DMS53 treated with DMSO at 0.1 percent for 48 hours (cell line): Measurements from ENCODE around the gene CST4.
"Not testable (repeated sequence)": the region's sequence is repeated elsewhere in the genome, so short reads cannot be mapped to it uniquely, and the experiment has no call there.

Source experiments
- DNase-seq: peaks from one replicate; lab custom pipeline; 2025; ENCODE audit not compliant: unreplicated experiment; lab: John Stamatoyannopoulos, UW

The CST4 gene

DNA sequence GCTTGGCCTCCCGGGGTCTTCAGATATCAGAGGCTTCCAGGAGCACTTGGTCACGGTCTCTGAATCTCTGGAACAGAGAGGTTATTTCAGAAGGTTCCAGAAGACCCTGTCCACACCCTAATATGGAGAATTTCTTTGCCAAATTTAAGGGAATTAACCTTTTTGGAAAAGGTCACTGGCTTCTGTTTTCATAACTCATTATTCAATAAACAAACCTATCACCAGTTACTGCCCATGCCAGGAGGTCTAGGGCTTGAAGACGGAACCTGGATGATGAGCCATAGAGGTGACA is 507 bp upstream of the CST4 start:
- no peak for DNase-seq

DNA sequence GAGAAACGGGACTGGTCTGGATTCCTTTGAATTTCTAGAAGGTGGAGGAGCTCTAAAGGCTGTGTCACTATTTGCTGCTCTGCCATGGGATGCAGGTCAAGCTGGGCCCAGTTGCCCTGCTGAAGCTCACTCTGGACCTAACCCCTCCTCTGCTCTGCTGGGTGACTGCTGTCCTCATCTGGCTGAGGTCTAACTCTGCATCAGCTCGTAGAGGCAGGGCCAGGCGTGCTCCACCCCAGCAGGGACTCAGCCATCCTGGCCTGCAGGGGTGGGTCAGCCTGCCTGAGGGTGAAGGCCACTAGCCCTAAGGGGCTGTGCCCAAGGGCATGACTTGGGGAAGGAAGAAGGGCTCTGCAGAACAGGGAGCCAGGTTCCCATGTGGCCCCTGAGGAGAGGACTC is 852 bp downstream of the CST4 start:
- DNase-seq: no peak

DNA sequence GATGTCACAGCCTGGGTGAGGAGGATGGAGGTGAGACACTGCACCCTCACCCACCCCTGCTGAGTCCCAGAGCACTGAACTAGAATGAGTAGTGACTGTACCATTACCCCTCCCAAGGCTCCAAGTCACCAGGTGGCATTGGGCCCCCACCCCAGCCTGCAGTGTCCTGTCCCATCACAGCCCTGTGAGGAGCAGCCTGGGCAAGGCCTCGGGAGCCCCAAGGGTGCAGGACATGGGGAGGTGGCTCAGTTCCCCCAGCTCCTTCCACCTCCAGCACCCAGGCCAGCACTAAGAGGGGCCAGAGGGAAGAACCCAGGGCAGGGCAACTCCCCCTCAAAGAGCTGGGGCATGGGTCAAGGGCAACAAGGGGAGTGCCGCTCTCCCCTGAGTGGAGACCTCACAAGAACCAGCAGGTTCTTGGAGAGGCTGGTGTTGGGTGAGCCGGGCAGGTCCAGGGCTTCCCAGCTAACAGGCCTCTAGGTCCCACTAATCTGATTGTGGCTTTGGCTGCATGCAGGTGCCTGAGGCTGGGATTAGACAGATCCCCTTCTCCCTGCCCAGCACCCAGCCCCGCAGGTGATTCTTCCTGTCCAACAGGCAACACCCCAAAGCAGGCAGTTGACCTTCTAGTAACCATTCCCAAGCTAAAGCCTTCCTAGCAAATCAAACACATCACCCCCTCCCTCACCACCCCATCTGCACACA is 2.6 kb downstream of the CST4 start:
- DNase-seq: no peak

DNA sequence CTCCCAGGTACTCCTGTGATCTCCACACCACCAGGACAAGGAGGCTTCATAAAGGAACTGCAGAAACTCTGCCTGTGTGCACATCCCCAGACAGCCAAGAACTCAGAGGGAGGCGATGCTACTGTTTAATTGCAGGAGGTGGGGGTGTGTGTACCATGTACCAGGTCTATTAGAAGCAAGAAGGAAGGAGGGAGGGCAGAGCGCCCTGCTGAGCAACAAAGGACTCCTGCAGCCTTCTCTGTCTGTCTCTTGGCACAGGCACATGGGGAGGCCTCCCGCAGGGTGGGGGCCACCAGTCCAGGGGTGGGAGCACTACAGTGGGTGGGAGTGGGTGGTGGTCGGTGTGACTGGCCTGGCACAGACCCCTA is 3.3 kb downstream of the CST4 start:
- DNase-seq: not testable (repeated sequence)

DNA sequence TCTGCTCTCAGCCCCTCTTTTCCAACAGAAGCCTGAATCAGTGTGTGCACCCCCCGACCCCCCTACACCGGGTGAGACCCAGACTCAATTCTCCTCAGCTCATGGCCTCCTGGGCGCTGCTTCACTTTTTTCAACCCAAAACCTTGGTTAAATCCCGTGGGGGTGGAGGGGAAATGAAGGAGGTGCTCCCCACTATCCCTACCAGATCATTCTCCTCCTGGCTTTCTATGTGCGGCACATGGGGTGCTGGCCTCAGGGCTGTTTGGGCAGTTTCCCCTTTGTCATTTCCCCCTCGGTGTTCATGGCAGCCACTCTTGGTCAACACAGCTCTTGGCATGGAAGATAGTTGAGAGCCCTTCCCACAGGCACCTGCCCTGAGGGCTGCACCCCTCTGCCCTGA is 4.6 kb downstream of the CST4 start:
- no peak for DNase-seq

DNA sequence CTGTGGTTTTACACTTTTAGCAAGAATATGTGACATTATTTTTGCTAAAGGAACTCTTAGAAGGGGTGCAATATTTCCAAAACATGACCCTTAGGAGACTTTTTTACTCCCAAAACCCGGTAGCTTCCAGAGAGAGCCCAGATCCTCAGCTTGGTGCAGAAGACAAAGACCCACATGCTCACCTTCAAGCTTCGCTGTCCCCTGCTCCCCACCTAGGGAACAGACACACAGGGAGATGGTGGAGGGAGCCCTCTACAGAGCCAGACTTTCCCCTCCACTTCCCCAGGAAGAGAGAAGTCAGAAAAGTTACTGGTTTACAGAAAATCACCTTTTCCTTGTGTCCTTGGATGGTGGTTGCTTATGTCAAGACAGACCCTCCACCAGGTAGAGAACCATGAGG is 5.0 kb downstream of the CST4 start:
- no peak for DNase-seq

DNA sequence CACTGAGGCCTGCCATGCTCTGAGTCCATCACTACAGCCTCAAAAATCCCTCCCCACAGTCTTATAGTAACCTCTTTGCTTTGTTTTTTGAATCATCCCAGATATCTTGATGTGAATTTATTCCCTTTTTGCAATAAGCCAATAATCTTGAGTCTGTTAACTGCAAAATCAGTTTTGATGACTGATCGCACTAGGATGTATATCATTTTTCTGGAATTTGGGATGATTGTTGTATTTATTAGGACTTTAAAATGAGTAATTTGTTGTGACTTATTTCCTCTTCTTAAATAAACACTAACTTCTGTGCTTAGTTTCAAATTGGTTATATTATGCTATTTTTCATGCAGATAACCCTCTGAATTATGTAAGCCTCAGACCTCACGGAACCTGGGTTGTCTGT is 5.6 kb downstream of the CST4 start:
- DNase-seq: no peak

DNA sequence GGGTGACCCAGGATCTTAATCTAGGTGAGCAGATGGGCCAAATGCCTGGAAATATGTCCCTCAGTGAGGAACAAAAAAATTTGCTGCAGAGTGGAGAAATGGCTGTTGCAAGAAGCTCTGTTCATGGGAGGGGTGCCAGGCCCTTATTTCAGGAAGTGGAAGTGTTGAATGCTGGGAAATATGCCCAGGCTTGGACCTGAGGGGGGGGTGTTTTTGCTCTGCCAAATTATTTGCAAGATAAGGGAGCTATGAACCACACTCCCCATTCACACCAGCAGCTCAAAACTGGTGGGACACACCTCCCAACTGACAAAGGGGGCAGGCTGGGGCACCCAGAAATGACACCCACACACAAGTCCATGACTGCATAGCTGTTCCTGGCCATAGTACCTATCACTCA is 8.7 kb downstream of the CST4 start:
- DNase-seq: no peak

DNA sequence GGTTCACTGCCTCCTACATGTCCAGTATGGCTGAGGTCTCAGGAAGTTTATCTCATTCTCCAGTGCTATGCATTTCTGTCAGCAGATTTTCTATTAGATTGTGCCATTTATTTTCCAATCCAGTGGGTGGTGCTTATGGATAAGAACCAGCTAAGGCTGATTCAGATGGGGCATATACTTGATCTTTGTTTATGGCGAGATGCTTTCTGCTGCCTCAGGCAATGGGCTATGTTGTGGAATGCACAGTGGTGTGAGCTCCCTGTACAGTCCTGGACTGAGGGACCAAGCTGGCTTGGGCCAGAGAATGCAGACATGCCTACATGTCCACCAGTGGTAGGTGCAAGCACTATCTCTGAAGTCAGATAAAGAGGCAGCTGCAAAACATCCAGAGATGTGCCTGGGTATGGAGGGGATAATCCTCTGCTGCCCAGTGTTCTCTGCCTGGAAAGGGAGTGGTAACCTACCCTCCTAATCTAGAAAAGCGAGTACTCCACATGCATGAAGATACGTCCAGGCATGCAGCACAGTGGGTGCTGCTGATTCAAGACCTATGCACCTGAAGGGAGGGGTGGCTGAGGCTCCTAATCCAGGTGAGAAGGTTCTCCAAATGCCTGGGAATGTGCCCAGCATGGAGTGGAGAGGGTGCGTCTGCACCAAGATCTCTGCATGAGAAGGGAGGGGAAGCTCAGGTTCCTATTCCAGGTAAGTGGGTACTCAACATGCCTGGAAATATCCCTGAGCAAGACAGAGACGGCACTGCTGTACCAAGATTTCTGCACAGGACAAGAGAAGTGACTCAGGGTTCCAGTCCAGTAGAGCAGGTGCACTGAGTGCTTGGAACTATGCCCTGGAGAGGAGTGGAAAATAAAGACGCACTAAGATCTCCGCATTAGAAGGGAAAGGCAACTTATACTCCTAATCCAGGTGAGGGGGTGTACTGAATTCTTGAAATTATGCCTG is 9.4 kb downstream of the CST4 start:
- no peak for DNase-seq

DNA sequence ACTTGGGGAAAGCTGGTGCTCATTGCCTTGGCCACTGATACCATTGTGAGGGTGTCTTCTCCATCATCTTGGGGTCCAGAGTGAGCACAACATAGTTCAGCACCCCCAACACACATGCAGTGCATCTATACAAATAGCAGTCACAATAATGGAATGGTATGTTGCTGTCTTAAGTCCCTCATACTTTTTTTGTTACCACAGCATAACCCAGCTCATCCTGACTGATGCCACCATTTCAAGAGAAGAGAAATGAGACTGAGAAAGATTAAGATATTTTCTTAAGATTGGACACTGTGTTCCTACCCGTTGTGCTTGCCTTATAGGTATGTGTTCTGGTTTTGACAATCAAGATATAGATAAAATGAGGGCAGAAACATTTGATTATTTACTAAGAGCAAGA is 15.6 kb downstream of the CST4 start:
- DNase-seq: no peak

DNA sequence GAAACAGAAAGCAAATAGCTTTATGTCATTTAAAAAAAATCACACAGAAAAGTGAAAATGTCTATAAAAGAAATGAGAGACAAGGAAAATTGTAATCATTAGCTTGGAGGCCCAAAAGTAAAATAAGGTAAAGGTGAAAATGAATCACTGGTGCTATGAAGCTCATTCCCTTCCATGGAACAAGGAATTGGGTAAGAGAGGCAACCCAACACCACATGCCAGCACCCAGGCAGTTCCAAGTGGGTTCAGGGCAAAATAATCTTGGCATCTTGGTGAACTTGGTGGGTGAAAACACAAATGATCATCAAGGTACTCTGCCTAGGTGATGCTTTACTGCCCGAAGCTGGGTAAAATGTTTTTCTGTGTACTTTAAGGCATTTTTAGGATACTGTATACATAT is 16.7 kb downstream of the CST4 start:
- DNase-seq: no peak

DNA sequence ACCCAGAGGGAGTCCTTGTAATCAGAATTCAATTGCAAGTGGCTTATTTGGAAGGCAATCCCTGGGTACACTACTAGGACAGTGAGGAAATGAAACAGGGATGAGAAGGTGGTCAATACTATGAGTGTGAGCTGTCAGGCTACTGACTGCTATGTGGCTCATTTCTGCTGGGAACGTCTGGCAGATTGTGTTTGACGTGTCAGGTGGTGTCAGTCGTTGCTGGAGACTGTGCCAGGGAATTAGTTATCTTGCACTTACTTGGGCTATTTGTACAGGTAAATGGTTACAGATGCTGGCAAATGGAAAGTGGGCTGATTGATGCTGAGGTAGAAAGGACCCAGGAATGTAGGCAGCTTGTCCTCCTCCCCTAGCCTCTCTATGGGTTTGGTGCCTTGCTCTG is 17.4 kb downstream of the CST4 start:
- DNase-seq: no peak

DNA sequence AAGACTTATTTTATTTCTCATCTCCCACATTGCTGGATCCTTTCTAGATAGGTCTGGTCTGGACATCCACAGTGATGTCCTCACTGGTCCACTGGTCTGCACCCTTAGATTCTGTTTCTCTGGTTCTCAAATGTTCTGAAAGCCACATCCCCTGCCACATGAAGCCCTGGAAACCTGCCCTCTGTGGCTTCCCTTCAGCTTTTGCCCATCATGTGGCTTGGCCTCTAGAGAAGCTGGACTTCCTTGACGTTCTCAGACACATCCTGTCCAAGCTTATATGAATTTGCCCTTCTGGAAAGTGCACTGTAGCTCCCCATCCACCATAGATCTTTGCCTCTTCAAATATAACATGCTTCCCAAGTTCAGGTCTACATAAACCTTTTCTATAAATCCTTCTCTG is 18.5 kb downstream of the CST4 start:
- DNase-seq: no peak

DNA sequence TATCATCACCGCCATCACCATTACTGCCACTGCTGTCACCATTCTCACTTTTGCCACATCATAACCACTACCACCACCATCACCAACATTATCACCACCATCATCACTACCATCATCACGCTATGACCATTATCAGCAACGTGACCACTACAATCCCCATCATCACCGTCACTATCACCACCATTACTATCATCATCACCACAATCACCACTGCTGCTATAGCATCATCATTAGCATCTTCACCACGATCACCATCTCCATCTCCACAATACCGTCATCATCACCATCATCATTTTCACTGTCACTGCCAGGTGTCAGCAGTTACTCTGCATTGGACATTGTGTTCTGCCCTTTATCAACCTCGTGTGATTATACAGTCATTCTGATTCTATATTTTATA is 19.0 kb downstream of the CST4 start:
- no peak for DNase-seq

DNA sequence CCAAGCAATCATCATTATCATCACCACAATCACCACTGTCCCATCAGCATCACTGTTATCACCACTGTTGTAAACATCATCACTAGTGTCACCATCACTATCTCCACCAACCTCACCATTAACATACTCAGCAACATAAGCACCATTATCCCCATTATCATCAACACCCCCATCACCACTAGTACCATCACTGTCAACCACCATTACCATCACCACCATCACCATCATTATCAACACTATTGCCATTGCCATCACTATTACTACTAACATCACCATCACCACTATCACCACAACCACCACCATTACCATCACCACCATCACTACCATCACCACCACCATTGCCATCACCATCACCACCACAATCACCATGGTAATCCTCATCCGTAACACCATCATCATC is 19.5 kb downstream of the CST4 start:
- no peak for DNase-seq

DNA sequence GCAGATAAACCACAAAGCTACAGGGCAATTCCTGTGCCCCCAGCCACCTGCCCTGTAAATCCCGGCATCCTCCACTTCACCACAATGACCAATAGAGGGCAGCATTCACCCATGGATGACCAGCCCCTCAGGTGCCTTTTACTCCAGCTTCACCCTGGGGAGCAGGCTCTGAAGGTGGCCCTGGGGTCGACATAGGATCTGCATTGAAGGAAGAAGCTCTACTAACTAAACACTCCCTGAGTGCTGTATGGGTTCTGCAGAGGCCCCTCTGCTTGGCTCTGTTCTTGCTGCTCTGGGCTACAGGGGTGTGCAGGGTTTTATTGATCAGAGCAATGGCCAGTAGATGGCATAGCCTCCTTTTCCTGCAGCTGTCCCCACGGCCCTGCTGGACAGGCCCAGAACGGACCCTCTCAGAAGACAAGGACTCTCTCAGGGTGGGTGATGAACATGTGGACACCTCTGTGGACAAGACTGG is 20.3 kb downstream of the CST4 start:
- DNase-seq: peak; percentile 48

DNA sequence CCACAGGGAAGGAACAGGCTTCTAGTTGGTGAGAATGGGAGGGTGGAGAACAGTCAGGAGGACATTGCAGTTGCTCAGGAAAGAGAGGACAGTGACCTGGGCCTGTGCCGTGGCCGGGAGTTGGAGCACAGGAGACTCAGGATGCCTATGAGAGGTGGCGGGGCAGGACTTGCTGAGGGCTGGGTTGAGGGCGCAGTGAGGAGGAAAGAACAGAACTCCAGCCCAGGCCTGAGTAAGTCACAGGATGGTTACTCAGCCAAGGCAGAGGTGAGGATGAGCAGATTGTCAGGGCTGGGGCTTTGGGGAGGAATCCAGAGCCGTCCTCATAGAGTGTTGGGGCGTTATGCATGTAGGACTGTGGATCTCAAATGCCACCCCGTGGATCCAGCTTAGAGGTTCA is 21.2 kb downstream of the CST4 start:
- no peak for DNase-seq

DNA sequence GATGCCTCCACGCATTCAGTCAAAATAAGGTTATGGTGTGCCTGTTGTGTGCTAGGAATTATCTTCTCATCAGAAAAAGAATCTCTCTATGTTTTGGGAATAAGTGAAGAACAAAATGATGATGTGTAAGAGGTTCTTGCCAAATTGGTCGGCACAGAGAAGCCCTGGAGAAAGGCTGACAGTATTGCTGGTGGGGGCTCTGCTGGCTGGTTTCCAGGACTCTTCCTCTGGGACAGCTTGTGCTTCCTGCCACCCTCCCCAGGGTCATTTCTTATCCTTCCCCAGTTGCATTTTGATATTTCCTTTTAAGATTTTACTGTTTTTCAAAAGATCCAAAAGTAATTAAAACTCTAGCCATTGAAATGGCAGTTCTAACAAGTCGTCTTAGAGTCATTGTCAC is 22.1 kb downstream of the CST4 start:
- DNase-seq: no peak

DNA sequence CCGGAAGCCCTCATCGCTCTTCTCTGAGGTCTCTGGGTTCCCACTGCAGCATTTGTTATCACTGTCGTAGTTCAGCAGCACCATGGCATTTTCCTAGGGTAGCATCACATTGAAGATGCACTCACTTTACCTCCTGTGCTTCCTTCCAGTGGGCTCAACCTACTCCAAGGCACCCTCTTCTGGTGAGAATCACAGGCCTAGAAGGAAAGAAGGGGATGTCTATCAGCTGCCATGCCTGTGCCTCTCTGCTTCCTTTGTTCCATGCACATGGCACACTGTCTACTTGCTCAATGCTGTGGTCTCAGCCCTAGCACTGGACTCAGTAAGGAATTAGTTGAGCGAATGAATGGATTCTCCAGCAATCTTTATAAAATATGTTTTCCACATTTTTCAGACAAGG is 22.6 kb downstream of the CST4 start:
- DNase-seq: no peak

DNA sequence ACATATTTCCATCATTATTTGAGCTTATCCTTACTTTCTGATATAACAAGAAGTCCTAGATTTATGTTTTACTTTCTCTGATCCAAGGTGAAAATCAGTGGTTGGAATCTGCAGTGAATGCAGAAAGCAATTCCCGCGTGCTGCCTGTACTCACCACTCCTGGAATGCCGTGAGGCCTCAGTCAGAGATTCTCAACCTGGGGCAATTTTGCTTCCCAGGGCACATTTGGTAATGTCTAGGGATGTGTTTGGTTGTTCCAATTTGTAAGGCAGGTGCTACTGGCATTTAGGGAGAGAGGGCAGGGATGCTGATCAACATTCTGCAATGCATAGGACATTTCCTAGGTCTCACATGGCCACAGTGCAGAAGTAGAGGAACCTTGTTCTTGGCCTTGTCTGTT is 23.9 kb downstream of the CST4 start:
- no peak for DNase-seq

DNA sequence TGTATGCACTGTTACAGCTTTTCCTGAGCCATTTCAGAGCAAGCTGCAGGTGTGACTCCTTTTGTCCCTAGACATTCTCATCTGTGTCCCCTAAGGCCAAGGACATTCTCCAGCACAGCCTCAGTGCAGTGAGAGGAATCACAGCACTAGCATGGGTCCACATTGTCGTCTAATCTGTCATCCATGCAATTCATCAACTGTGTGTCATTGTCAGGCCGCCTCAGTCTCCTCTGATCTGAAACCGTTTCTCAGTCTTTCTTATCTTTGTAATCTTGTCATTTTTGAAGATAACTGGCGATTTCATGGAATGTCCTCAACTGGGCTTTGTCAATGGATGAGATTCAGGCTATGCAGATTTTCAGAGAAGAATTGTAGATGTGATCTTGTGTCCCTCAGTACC is 24.8 kb downstream of the CST4 start:
- DNase-seq: not testable (repeated sequence)

DNA sequence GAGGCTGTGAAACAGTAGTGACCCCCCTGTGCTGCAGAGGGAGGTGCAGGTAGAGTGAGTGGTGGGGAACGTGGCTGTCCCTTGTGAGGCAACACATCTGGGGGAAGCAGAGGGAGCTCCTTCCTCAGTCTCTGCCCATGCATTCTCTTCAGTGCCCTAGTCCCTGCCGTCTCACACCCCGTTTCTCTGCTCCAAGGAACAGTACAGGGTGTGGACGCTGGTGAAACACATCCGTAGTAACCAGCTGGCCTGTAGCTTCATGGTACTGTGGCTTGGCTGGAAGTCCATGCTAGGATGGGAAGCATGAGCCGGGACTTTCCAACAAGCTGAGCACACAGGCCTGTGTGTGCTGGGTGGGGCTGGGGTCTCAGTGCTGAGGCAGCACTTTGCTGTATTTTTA is 25.7 kb downstream of the CST4 start:
- no peak for DNase-seq
